ENCODE results near the gene GEN1. TPM values are rescaled to one million over a fixed set of nuclear protein-coding genes. Genes with fewer than 3 reads are reported as not detected.
A peak's percentile ranks its signal among the peaks of the same experiment; 100 is the strongest.

Gene GEN1
- total RNA-seq, result 17.0 to 19.6 TPM (median 17.8 TPM) in 3 replicates

- Mint-ChIP-seq H3K4me1 (peaks cover 32% of the 10 kb centered on the region), H3K4me3 (peak within 1 kb of the TSS; percentile 97), H3K27me3 (ENCODE audit: low read depth) (no peaks in the 10 kb centered on the region), H3K9me3 (no peaks in the 10 kb centered on the region), H3K36me3 (no peaks in the 10 kb centered on the region), H3K27ac (peak within 1 kb of the TSS; percentile 99)
- peak; percentile 92 to 95 for DNase-seq (ENCODE audit: low spot score in 2 of 2, unreplicated experiment in 2 of 2)
- no peak for TF ChIP-seq CTCF (IDR thresholded peaks at IDR 0.05; ENCODE audit: unreplicated experiment)
Measured at GRCh38 chr2:17753803-17754663, at the start of gene GEN1, which contains the start of gene SMC6. Gene GEN1, plus strand, starts transcription at chr2:17754138. Its CDS starts 5,806 bp downstream, at chr2:17759944. Gene SMC6, minus strand, starts transcription at chr2:17753810. Its CDS starts 7,864 bp downstream, at chr2:17745946.

- H3K4me1 Mint-ChIP-seq, result no peaks in the 10 kb centered on the region
- H3K27ac Mint-ChIP-seq, result no peak overlapping the region
- no peak for DNase-seq (ENCODE audit: low spot score in 2 of 2, unreplicated experiment in 2 of 2)
- no peak for TF ChIP-seq CTCF (IDR thresholded peaks at IDR 0.05; ENCODE audit: unreplicated experiment)
- no peak overlapping the region for H3K4me3 Mint-ChIP-seq
- no peaks in the 10 kb centered on the region for H3K27me3 Mint-ChIP-seq (ENCODE audit: low read depth)
- H3K9me3 Mint-ChIP-seq, result no peaks in the 10 kb centered on the region
- H3K36me3 Mint-ChIP-seq, result peaks cover 14% of the 10 kb centered on the region
Measured at GRCh38 chr2:17706845-17707244, 47.1 kb upstream of the GEN1 start.

GRCh38 chr2:17708501-17708900 lies 45.4 kb upstream of the GEN1 start:
- no peak for DNase-seq (ENCODE audit: low spot score in 2 of 2, unreplicated experiment in 2 of 2)
- Mint-ChIP-seq H3K27ac (no peak overlapping the region), H3K4me1 (no peaks in the 10 kb centered on the region), H3K4me3 (no peak overlapping the region), H3K36me3 (peaks cover 21% of the 10 kb centered on the region), H3K9me3 (no peaks in the 10 kb centered on the region), H3K27me3 (ENCODE audit: low read depth) (no peaks in the 10 kb centered on the region)
- no peak for TF ChIP-seq CTCF (IDR thresholded peaks at IDR 0.05; ENCODE audit: unreplicated experiment)

GRCh38 chr2:17709897-17710296 lies 44.0 kb upstream of the GEN1 start:
- Mint-ChIP-seq H3K4me3 (no peak overlapping the region), H3K27me3 (ENCODE audit: low read depth) (no peaks in the 10 kb centered on the region), H3K9me3 (no peaks in the 10 kb centered on the region), H3K36me3 (peaks cover 30% of the 10 kb centered on the region), H3K4me1 (no peaks in the 10 kb centered on the region), H3K27ac (no peak overlapping the region)
- no peak for DNase-seq (ENCODE audit: low spot score in 2 of 2, unreplicated experiment in 2 of 2)
- TF ChIP-seq CTCF (IDR thresholded peaks at IDR 0.05; ENCODE audit: unreplicated experiment), result no peak

GRCh38 chr2:17710547-17711248 lies 43.2 kb upstream of the GEN1 start:
- H3K4me1 Mint-ChIP-seq, result no peaks in the 10 kb centered on the region
- no peaks in the 10 kb centered on the region for H3K9me3 Mint-ChIP-seq
- no peak overlapping the region for H3K27ac Mint-ChIP-seq
- DNase-seq (ENCODE audit: low spot score in 2 of 2, unreplicated experiment in 2 of 2), result no peak
- H3K27me3 Mint-ChIP-seq (ENCODE audit: low read depth), result no peaks in the 10 kb centered on the region
- no peak overlapping the region for H3K4me3 Mint-ChIP-seq
- no peak for TF ChIP-seq CTCF (IDR thresholded peaks at IDR 0.05; ENCODE audit: unreplicated experiment)
- H3K36me3 Mint-ChIP-seq, result peaks cover 30% of the 10 kb centered on the region

Data from mesothelial cell of epicardium (in vitro differentiated cells).